ENCODE results near the gene RIPOR1.

GRCh38 chr16:67541391-67542263, 13.0 kb downstream of the RIPOR1 start:
- no peak for TF ChIP-seq POLR2A (IDR thresholded peaks at IDR 0.05; ENCODE audit: low read length)
- no peak for TF ChIP-seq GATA1 (IDR thresholded peaks at IDR 0.05; ENCODE audit: low read depth, low read length)
